Left ventricle myocardium inferior (tissue), 1 donor: ENCODE data around the gene SYCP3. TPM values are rescaled to one million over a fixed set of nuclear protein-coding genes. Genes with fewer than 3 reads are reported as not detected.
A peak's percentile ranks its signal among the peaks of the same experiment; 100 is the strongest.

ENCODE experiments used
- DNase-seq: peaks from one replicate; pipeline ENCODE4 v3.0.0-alpha.2; 2020
- H3K27ac ChIP-seq: fragments of 200-600 bp; replicated peaks from 2 replicates; pipeline ENCODE4 v1.8.0; 2021
- H3K27me3 ChIP-seq: fragments of 200-600 bp; 2 replicates; pipeline ENCODE4 v1.8.0; 2021; ENCODE audit warnings: low read depth
- H3K36me3 ChIP-seq: fragments of 200-600 bp; 2 replicates; pipeline ENCODE4 v1.8.0; 2021
- H3K4me1 ChIP-seq: fragments of 200-600 bp; 2 replicates; pipeline ENCODE4 v1.8.0; 2021
- H3K4me3 ChIP-seq: fragments of 200-600 bp; 2 replicates; pipeline ENCODE4 v1.8.0; 2021; ENCODE audit warnings: mild to moderate bottlenecking, moderate library complexity
- H3K9me3 ChIP-seq: fragments of 200-600 bp; replicated peaks from 2 replicates; pipeline ENCODE4 v1.8.0; 2021
- intact Hi-C: fragments of 100-400 bp; cut with micrococcal nuclease; formaldehyde crosslinking; loops from one replicate; pipeline ENCODE4 v1.11.0; 2022
- total RNA-seq: library from RNA; stranded (reverse); fragmentation: NEBNext Ultra II Directional; extraction: Animal tissue kit (Norgen Biotek cat#: 25700); gene quantifications from one replicate; pipeline ENCODE4 v1.2.1, GENCODE V29; 2021
- TF ChIP-seq, protein P1 (sequence below): fragments of 200-600 bp; IDR thresholded peaks from 2 replicates; pipeline ENCODE4 v1.8.0; 2021; ENCODE audit warnings: antibody characterized with exemption, mild to moderate bottlenecking, borderline replicate concordance
- donor health status: DM: no; HTN: yes; CAD: no; lungs with severe emphysema.

Gene SYCP3
- total RNA-seq, 1 donor from 2014 or later: not detected

DNA sequence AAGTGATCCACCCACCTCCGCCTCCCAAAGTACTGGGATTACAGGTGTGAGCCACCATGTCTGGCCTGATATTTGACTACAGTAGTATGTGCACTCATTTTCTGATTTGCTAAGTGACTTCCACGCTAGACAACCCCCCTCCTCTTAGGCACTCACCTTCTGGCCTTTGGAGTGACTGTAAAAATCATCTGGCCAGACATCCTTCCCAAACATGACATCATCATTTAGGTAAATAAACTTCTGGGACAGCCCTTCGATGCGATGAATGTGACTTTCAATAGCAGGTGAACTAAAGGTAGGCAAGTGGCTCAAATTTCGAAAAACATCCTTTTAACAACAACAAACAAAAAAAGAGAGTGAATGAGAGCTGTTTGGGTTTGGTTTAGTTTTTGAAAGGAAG is 30.6 kb upstream of the SYCP3 start:
- Histone ChIP-seq H3K27ac (no peak overlapping the region), H3K9me3 (no peaks in the 10 kb centered on the region), H3K27me3 (no peaks in the 10 kb centered on the region), H3K4me3 (no peak overlapping the region), H3K36me3 (peaks cover 40% of the 10 kb centered on the region), H3K4me1 (no peaks in the 10 kb centered on the region)
- no peak for DNase-seq
- TF ChIP-seq, protein P1, sequence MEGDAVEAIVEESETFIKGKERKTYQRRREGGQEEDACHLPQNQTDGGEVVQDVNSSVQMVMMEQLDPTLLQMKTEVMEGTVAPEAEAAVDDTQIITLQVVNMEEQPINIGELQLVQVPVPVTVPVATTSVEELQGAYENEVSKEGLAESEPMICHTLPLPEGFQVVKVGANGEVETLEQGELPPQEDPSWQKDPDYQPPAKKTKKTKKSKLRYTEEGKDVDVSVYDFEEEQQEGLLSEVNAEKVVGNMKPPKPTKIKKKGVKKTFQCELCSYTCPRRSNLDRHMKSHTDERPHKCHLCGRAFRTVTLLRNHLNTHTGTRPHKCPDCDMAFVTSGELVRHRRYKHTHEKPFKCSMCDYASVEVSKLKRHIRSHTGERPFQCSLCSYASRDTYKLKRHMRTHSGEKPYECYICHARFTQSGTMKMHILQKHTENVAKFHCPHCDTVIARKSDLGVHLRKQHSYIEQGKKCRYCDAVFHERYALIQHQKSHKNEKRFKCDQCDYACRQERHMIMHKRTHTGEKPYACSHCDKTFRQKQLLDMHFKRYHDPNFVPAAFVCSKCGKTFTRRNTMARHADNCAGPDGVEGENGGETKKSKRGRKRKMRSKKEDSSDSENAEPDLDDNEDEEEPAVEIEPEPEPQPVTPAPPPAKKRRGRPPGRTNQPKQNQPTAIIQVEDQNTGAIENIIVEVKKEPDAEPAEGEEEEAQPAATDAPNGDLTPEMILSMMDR: no peak
- intact Hi-C loops: loop anchor here (5.0 kb wide), 1 partner anchor 62 kb away; the partner anchor contains the start of gene GNPTAB

DNA sequence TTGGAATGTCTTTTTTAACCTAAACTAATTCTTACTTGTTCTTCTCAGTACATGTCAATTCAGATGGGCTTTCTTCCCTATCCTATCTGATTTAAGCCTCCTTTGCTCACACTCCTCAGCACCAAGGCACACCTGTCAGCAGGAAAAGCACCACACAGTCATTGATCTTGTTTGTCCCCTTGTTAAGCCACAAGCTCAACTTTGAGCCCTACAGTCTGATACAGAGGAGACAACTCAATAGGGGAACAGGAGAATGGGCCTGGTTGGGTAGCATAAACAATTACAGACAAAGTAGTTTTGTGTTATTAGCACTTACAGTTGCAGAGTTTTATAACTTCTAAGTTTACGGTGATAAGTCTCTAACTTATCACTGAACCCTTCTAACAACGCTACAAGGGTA is 29.5 kb upstream of the SYCP3 start:
- Histone ChIP-seq H3K36me3 (peaks cover 40% of the 10 kb centered on the region), H3K4me3 (no peak overlapping the region), H3K27ac (no peak overlapping the region), H3K9me3 (no peaks in the 10 kb centered on the region), H3K27me3 (no peaks in the 10 kb centered on the region), H3K4me1 (no peaks in the 10 kb centered on the region)
- TF ChIP-seq, protein P1: no peak
- intact Hi-C loops: no loop called here
- DNase-seq: no peak

DNA sequence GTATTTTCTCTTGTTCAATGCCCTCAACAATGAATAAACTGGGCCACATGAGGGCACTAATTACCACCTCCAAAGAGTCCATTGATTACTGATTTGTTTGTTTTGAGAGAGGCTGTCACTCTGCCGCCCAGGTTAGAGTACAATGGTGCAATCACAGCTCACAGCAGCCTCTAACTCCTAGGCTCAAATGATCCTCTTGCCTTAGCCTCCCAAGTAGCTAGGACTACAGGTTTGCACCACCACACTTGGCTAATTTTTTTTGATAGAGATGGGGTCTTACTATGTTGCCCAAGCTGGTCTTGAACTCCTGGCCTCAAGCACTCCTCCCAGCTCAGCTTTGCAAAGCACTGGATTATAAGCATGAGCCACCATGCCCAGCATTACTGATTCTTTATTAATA is 28.3 kb upstream of the SYCP3 start:
- Histone ChIP-seq H3K4me3 (no peak overlapping the region), H3K36me3 (peaks cover 40% of the 10 kb centered on the region), H3K4me1 (no peaks in the 10 kb centered on the region), H3K27me3 (no peaks in the 10 kb centered on the region), H3K9me3 (no peaks in the 10 kb centered on the region), H3K27ac (no peak overlapping the region)
- TF ChIP-seq, protein P1: no peak
- no peak for DNase-seq
- intact Hi-C loops: no loop called here

DNA sequence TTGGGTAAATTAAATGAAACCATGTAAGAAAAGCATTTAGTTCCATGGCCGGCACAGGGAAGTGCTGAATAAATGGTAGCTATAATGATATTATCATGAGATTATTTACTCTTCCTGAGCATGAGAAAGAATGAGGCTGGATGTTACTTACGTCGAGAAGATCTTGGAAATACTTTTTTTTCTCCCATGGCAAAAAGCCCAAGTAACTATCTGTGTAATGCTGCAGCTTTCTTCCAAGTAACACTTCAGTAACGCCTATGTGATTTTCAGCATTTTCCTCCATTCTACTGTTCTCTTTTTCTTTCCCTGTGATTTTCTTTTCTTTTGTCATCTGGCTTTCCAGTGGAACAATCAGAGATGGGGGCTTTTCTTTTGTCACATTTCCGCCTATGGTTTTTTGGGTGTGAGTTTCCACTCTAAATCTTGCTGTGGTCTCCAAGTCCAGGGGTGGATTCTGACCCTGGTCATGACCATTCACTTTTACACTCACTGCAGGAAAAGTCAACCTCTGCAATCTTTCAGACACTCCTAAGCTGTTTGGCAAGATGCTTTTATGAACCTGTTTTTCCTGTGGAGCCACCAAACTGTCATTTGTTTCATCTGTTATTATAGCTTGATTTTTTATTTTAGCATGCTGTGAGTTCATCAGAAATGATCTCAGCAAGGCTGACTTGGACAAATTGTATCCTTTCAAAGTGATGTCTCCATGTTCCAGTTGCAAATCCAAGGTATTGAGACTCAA is 25.0 kb upstream of the SYCP3 start:
- Histone ChIP-seq H3K27me3 (no peaks in the 10 kb centered on the region), H3K36me3 (peaks cover 39% of the 10 kb centered on the region), H3K9me3 (no peaks in the 10 kb centered on the region), H3K4me1 (no peaks in the 10 kb centered on the region), H3K4me3 (no peak overlapping the region), H3K27ac (peak overlapping the region; percentile 2)
- intact Hi-C loops: no loop called here
- no peak for DNase-seq
- TF ChIP-seq, protein P1: no peak

DNA sequence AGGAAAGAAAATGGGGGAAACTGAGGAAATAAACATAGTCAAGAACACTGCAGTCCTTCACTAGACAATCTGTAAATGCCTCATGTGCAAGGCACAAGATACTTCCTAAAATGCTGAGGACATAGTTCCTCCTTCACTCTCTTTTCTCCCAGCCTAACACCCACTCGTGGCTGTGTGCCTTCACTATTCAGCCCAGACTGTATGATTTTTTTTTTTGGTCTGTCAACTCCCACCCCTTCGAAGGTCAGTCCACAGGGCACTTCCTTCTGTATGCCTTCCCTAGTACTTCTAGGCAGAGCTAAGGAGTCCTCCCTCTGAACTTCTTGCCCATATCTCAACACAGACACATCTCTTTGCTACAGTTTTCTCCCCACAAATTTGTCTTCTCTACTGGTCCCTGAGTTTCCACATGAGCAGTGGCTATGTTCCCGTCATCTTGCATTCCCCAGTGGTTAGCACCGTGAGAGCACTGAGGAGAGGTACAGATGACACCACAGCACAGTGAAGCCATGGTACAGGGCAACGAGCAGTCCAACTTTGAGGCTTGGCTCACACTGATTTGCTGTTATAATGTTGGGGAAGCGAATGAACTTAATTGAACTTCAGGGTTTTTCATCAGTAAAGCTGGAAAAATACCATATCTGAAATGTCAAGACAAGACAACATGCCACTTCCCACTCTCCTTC is 24.1 kb upstream of the SYCP3 start:
- Histone ChIP-seq H3K27me3 (no peaks in the 10 kb centered on the region), H3K4me3 (no peak overlapping the region), H3K27ac (peak overlapping the region; percentile 2), H3K9me3 (no peaks in the 10 kb centered on the region), H3K4me1 (no peaks in the 10 kb centered on the region), H3K36me3 (peaks cover 41% of the 10 kb centered on the region)
- TF ChIP-seq, protein P1: no peak
- intact Hi-C loops: no loop called here
- DNase-seq: no peak
